ENCODE data around the gene KIF16B. TPM values are rescaled to one million over a fixed set of nuclear protein-coding genes. Genes with fewer than 3 reads are reported as not detected.

Gene KIF16B
- total and polyA plus RNA-seq, 4 donors: 5.1 to 19.7 (median 8.4) TPM

- H3K27me3 ChIP-seq (ENCODE audit: control insufficient read depth in 4 of 4, insufficient read depth in 4 of 4, low read length in 3 of 4): no peaks in the 10 kb centered on the region
- H3K9me3 ChIP-seq (ENCODE audit: control insufficient read depth in 4 of 4, low read length in 3 of 4): no peaks in the 10 kb centered on the region
- H3K4me1 ChIP-seq (ENCODE audit: control insufficient read depth in 4 of 4, insufficient read depth in 4 of 4, low read length in 3 of 4): no peaks in the 10 kb centered on the region
- H3K27ac ChIP-seq (ENCODE audit: low read depth in 1 of 2, low read length in 2 of 2): no peak overlapping the region
- H3K9ac ChIP-seq (ENCODE audit: low read depth in 1 of 2, low read length in 2 of 2): no peak overlapping the region
- H3K36me3 ChIP-seq (ENCODE audit: control insufficient read depth in 4 of 4, insufficient read depth in 3 of 4, low read depth in 1 of 4, low read length in 3 of 4): peaks cover 0 to 2% (median 0%) of the 10 kb centered on the region in 4 donors
- no peak for DNase-seq (ENCODE audit: low spot score)
- 75% methylated on average over 4 of the region's 4 CpGs for WGBS
- H3K4me3 ChIP-seq (ENCODE audit: low read depth in 1 of 3, low read length in 3 of 3): no peak overlapping the region
- TF ChIP-seq HNF4G (IDR thresholded peaks at IDR 0.05) (no peak), HNF4A (conservative IDR thresholded peaks at IDR 0.05) (no peak), MAX (IDR thresholded peaks at IDR 0.05) (no peak), RAD21 (IDR thresholded peaks at IDR 0.05) (no peak), YY1 (IDR thresholded peaks at IDR 0.05) (no peak), ZBTB33 (IDR thresholded peaks at IDR 0.05) (no peak), JUND (IDR thresholded peaks at IDR 0.05) (no peak), RXRA (IDR thresholded peaks at IDR 0.05) (no peak)
- TF ChIP-seq, protein P1, sequence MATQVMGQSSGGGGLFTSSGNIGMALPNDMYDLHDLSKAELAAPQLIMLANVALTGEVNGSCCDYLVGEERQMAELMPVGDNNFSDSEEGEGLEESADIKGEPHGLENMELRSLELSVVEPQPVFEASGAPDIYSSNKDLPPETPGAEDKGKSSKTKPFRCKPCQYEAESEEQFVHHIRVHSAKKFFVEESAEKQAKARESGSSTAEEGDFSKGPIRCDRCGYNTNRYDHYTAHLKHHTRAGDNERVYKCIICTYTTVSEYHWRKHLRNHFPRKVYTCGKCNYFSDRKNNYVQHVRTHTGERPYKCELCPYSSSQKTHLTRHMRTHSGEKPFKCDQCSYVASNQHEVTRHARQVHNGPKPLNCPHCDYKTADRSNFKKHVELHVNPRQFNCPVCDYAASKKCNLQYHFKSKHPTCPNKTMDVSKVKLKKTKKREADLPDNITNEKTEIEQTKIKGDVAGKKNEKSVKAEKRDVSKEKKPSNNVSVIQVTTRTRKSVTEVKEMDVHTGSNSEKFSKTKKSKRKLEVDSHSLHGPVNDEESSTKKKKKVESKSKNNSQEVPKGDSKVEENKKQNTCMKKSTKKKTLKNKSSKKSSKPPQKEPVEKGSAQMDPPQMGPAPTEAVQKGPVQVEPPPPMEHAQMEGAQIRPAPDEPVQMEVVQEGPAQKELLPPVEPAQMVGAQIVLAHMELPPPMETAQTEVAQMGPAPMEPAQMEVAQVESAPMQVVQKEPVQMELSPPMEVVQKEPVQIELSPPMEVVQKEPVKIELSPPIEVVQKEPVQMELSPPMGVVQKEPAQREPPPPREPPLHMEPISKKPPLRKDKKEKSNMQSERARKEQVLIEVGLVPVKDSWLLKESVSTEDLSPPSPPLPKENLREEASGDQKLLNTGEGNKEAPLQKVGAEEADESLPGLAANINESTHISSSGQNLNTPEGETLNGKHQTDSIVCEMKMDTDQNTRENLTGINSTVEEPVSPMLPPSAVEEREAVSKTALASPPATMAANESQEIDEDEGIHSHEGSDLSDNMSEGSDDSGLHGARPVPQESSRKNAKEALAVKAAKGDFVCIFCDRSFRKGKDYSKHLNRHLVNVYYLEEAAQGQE (IDR thresholded peaks at IDR 0.05): no peak
- TF ChIP-seq, protein P2, sequence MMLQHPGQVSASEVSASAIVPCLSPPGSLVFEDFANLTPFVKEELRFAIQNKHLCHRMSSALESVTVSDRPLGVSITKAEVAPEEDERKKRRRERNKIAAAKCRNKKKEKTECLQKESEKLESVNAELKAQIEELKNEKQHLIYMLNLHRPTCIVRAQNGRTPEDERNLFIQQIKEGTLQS (IDR thresholded peaks at IDR 0.05): no peak
Observed at GRCh38 chr20:16273812-16274555, 299.3 kb downstream of the KIF16B start.

DNA sequence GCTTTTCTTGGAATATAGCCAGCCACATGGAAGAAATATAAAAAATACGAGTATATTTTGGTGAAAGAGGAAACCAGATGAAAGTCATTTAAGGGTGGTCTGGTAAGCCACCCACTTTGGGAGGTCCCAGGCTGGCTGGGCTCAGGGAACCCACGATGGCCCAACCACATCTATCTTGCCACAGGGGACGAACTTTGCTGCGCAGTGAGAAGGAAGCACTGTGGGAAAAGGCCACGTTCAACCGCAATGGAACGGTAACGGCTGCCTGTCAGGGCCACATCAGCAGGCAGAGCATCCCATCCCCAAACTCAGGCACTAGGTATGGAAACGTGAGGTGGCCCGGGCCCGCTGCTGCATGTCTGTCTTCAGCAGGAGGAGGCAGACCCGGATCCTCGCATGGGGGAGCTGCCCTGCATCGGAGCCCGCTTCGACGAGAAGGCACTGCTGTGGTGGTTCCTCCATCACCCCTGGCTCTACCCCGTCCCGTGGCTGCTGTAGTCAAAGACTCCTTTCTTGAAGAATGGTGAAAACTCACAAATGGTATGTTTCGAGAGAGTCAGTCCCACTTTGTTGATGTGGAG lies 300.4 kb downstream of the KIF16B start:
- no peak overlapping the region for H3K9ac ChIP-seq (ENCODE audit: low read depth in 1 of 2, low read length in 2 of 2)
- H3K27me3 ChIP-seq (ENCODE audit: control insufficient read depth in 4 of 4, insufficient read depth in 4 of 4, low read length in 3 of 4): no peaks in the 10 kb centered on the region
- no peak for DNase-seq (ENCODE audit: low spot score)
- no peak overlapping the region for H3K27ac ChIP-seq (ENCODE audit: low read depth in 1 of 2, low read length in 2 of 2)
- peaks cover 0 to 3% (median 1%) of the 10 kb centered on the region in 4 donors for H3K36me3 ChIP-seq (ENCODE audit: control insufficient read depth in 4 of 4, insufficient read depth in 3 of 4, low read depth in 1 of 4, low read length in 3 of 4)
- no peaks in the 10 kb centered on the region for H3K9me3 ChIP-seq (ENCODE audit: control insufficient read depth in 4 of 4, low read length in 3 of 4)
- WGBS: 97% methylated on average over 20 of the region's 20 CpGs
- no peak overlapping the region for H3K4me3 ChIP-seq (ENCODE audit: low read depth in 1 of 3, low read length in 3 of 3)
- H3K4me1 ChIP-seq (ENCODE audit: control insufficient read depth in 4 of 4, insufficient read depth in 4 of 4, low read length in 3 of 4): no peaks in the 10 kb centered on the region
- TF ChIP-seq GABPA (IDR thresholded peaks at IDR 0.05 in 1 of 2, conservative IDR thresholded peaks at IDR 0.05 in 1 of 2) (no peak), RXRA (IDR thresholded peaks at IDR 0.05) (no peak), FOXA2 (IDR thresholded peaks at IDR 0.05) (no peak), HNF4A (conservative IDR thresholded peaks at IDR 0.05) (no peak), TAF1 (conservative IDR thresholded peaks at IDR 0.05) (no peak), ZBTB33 (IDR thresholded peaks at IDR 0.05) (no peak), FOXA1 (IDR thresholded peaks at IDR 0.05) (no peak), JUND (IDR thresholded peaks at IDR 0.05) (no peak), CTCF (IDR thresholded peaks at IDR 0.05; ENCODE audit: low read depth, low read length, missing input control) (no peak), HNF4G (IDR thresholded peaks at IDR 0.05) (no peak)
- TF ChIP-seq, protein P2 (IDR thresholded peaks at IDR 0.05): no peak
- TF ChIP-seq, protein P1 (IDR thresholded peaks at IDR 0.05): no peak

Measured in liver (tissue), 9 donors.